Muscle layer of duodenum (tissue), 2 donors: Measurements from ENCODE around the gene ACSF3.
"Not testable (repeated sequence)": the region's sequence is repeated elsewhere in the genome, so short reads cannot be mapped to it uniquely, and the experiment has no call there.

Source experiments
- H3K27ac ChIP-seq: one replicate; pipeline ENCODE4 v1.7.0; 2013; ENCODE audit warnings: mild to moderate bottlenecking, low read length
- H3K27me3 ChIP-seq: one replicate; pipeline ENCODE4 v1.7.0; 2013; ENCODE audit warnings: low read depth, mild to moderate bottlenecking, control low read depth, low read length
- H3K36me3 ChIP-seq, 2 donors: one replicate each; pipeline ENCODE4 v1.7.0; 2013; ENCODE audit warnings: low read length in 2 of 2, control low read depth in 1 of 2, mild to moderate bottlenecking in 1 of 2; ENCODE audit not compliant: insufficient read depth in 2 of 2, control insufficient read depth in 1 of 2
- H3K4me1 ChIP-seq, 2 donors: one replicate each; pipeline ENCODE4 v1.7.0; 2013; ENCODE audit warnings: low read length in 2 of 2, mild to moderate bottlenecking in 2 of 2, control low read depth in 1 of 2, moderate library complexity in 1 of 2; ENCODE audit not compliant: insufficient read depth in 2 of 2, control insufficient read depth in 1 of 2
- H3K4me3 ChIP-seq, 2 donors: one replicate each; pipeline ENCODE4 v1.7.0; 2013; ENCODE audit warnings: low read length in 2 of 2, low read depth in 1 of 2, mild to moderate bottlenecking in 1 of 2
- H3K9me3 ChIP-seq, 2 donors: one replicate each; pipeline ENCODE4 v1.7.0; 2013; ENCODE audit warnings: low read length in 2 of 2, control low read depth in 1 of 2, mild to moderate bottlenecking in 1 of 2; ENCODE audit not compliant: control insufficient read depth in 1 of 2
- donor health status: healthy.

The ACSF3 gene

GRCh38 chr16:89190150-89190958, 96.7 kb downstream of the ACSF3 start:
- H3K4me1 ChIP-seq: peaks cover 0 to 7% of the 10 kb centered on the region in 2 donors
- H3K4me3 ChIP-seq: no peak overlapping the region
- no peaks in the 10 kb centered on the region for H3K27me3 ChIP-seq
- no peaks in the 10 kb centered on the region for H3K36me3 ChIP-seq
- no peaks in the 10 kb centered on the region for H3K9me3 ChIP-seq
- H3K27ac ChIP-seq: no peak overlapping the region

- H3K36me3 ChIP-seq: no peaks in the 10 kb centered on the region
- H3K4me3 ChIP-seq: no peak overlapping the region
- H3K27ac ChIP-seq: no peak overlapping the region
- no peaks in the 10 kb centered on the region for H3K9me3 ChIP-seq
- peaks cover 0 to 7% of the 10 kb centered on the region in 2 donors for H3K4me1 ChIP-seq
- H3K27me3 ChIP-seq: no peaks in the 10 kb centered on the region
These were observed 97.6 kb downstream of the ACSF3 start for GRCh38 chr16:89191033-89191900.

DNA sequence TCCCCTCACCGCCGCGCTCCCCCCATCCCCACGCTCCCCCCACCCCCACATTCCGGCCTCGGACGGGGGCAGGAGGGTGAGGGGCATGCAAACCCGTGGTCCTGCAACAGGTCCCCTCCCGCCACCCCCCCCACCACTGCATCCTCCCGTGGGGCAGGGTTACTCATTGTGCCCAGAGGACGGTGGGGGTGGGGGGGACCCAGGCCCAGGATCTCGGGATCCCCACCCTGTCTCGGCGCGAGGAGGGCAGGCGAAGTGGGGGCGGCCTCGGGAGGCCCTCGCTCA, 98.2 kb downstream of the ACSF3 start:
- Histone ChIP-seq H3K4me1 (peaks cover 0 to 7% of the 10 kb centered on the region in 2 donors), H3K4me3 (peak overlapping the region in 1 of 2 donors; percentile 60), H3K27me3 (no peaks in the 10 kb centered on the region), H3K9me3 (no peaks in the 10 kb centered on the region), H3K27ac (no peak overlapping the region), H3K36me3 (no peaks in the 10 kb centered on the region)

- not testable (repeated sequence) for H3K9me3 ChIP-seq, H3K27me3 ChIP-seq, H3K36me3 ChIP-seq, H3K4me1 ChIP-seq, H3K27ac ChIP-seq
- H3K4me3 ChIP-seq: peak overlapping the region in 1 of 2 donors; percentile 60
These were observed 98.7 kb downstream of the ACSF3 start for GRCh38 chr16:89192186-89192955.

- no peaks in the 10 kb centered on the region for H3K27me3 ChIP-seq
- no peak overlapping the region for H3K27ac ChIP-seq
- peaks cover 0 to 7% of the 10 kb centered on the region in 2 donors for H3K4me1 ChIP-seq
- H3K36me3 ChIP-seq: no peaks in the 10 kb centered on the region
- H3K9me3 ChIP-seq: no peaks in the 10 kb centered on the region
- no peak overlapping the region for H3K4me3 ChIP-seq
These were observed 99.4 kb downstream of the ACSF3 start for GRCh38 chr16:89192956-89193575.

GRCh38 chr16:89193576-89194293, 100.1 kb downstream of the ACSF3 start:
- Histone ChIP-seq H3K9me3 (no peaks in the 10 kb centered on the region), H3K4me3 (no peak overlapping the region), H3K36me3 (no peaks in the 10 kb centered on the region), H3K27ac (no peak overlapping the region), H3K4me1 (peaks cover 0 to 7% of the 10 kb centered on the region in 2 donors), H3K27me3 (no peaks in the 10 kb centered on the region)

DNA sequence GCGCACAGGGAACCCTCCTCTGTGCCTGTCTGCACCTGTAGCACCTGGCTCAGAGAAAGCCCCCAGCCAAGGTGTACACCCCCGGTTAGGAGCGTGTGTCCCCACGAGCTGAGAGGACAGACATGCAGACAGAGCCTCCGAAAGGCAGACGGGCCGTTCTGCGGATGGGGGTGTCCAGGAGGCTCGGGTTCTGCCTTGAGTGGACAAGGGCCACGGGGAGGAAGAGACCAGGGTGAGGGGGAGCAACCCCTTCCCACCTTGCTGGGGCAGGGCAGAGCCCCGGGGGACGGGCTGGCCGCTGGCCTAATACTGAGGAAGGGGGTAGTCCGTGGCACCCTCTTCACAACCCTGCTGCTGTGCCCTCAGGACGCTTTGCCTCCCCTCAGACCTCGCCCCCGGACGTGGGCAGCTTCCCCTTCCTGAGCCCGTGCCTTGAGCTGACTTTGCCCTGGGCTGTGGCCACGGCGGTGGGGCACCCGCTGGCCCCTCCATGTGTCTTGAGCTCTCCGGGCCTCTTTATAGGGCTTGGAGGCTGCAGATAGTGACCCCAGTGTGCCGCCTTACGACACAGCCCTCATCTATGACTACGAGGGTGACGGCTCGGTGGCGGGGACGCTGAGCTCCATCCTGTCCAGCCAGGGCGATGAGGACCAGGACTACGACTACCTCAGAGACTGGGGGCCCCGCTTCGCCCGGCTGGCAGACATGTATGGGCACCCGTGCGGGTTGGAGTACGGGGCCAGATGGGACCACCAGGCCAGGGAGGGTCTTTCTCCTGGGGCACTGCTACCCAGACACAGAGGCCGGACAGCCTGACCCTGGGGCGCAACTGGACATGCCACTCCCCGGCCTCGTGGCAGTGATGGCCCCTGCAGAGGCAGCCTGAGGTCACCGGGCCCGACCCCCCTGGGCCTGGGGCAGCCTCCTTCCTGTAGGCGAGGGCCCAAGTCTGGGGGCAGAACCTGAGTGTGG, 101.0 kb downstream of the ACSF3 start:
- no peak overlapping the region for H3K27ac ChIP-seq
- H3K4me1 ChIP-seq: peaks cover 0 to 7% of the 10 kb centered on the region in 2 donors
- peaks cover 3% of the 10 kb centered on the region for H3K27me3 ChIP-seq
- H3K36me3 ChIP-seq: no peaks in the 10 kb centered on the region
- H3K4me3 ChIP-seq: no peak overlapping the region
- H3K9me3 ChIP-seq: no peaks in the 10 kb centered on the region

- peaks cover 13% of the 10 kb centered on the region for H3K27me3 ChIP-seq
- no peak overlapping the region for H3K4me3 ChIP-seq
- peaks cover 0 to 14% of the 10 kb centered on the region in 2 donors for H3K4me1 ChIP-seq
- no peaks in the 10 kb centered on the region for H3K36me3 ChIP-seq
- H3K27ac ChIP-seq: no peak overlapping the region
- no peaks in the 10 kb centered on the region for H3K9me3 ChIP-seq
These were observed 102.0 kb downstream of the ACSF3 start for GRCh38 chr16:89195521-89196171.

DNA sequence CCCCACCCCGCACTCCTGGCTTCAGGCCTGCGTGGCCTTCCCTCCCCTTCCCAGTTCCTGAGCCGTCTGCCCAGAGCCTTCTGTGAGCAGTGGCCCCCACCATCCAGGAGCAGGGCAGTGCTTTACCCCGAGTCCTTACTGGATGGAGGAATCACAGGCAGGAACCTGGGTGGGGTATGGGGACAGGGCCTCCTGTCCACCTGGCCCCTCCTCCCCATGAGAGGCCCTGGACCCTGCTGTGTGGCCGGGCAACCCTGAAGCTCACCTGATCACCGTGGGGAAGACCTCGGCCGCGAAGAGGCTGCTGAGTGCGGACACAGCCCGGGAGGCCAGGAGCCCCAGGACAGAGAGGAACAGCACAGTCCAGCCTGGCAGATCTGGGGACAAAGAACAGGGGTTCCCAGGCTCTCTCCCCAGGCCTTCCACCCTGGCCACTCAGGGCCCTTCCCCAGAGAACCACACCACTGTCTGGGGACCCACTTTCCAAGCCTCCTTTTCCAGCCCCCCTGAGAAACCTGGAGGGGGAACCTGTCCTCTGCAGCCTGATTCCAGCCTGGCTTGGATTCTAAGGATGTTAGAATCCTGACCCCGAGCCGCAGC, 103.5 kb downstream of the ACSF3 start:
- Histone ChIP-seq H3K36me3 (no peaks in the 10 kb centered on the region), H3K4me3 (no peak overlapping the region), H3K27me3 (peaks cover 16% of the 10 kb centered on the region), H3K27ac (no peak overlapping the region), H3K4me1 (peaks cover 0 to 16% of the 10 kb centered on the region in 2 donors), H3K9me3 (no peaks in the 10 kb centered on the region)
